Posterior vena cava (tissue), 2 donors: Measurements from ENCODE around the gene ACTN2. TPM values are rescaled to one million over a fixed set of nuclear protein-coding genes. Genes with fewer than 3 reads are reported as not detected.

Experiments
- DNase-seq: peaks from one replicate; pipeline ENCODE4 v3.0.0-alpha.2; 2020; ENCODE audit warnings: low spot score
- intact Hi-C, 2 donors: fragments of 100-400 bp; cut with DNase I; formaldehyde crosslinking; loops; one replicate each; pipeline versions ENCODE4 v1.14.1 to v1.14.2; 2022 to 2023
- total RNA-seq, 2 donors: library from RNA; stranded (reverse); fragmentation: NEBNext Ultra II Directional; extraction: Animal tissue kit (Norgen Biotek cat#: 25700); gene quantifications; one replicate each; pipeline ENCODE4 v1.2.1, GENCODE V29; 2021
- donor health status: DM: yes; HTN: yes; CAD: no.
- donor health status: DM: yes; HTN: yes; CAD: no.

The ACTN2 gene
- total RNA-seq, 2 donors from 2014 or later: 3.7 to 7.4 TPM

DNA sequence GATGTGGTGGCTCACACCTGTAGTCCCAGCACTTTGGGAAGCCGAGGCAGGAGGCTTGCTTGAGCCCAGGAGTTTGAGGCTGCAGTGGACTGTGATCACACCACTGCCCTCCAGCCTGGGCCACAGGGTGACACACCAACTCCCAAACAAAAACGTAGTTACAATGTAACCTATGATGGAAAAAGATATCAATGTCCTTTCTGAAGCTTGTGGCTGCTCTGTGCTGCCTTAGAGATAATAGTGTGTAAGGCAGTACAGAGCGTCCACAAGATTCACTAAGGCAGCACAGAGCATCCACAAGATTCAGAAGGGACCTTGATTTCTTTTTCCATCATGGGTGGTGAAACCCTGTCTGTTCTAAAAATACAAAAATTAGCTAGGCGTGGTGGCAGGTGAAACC is 42.5 kb downstream of the ACTN2 start:
- intact Hi-C loops: no loop called here
- no peak for DNase-seq

DNA sequence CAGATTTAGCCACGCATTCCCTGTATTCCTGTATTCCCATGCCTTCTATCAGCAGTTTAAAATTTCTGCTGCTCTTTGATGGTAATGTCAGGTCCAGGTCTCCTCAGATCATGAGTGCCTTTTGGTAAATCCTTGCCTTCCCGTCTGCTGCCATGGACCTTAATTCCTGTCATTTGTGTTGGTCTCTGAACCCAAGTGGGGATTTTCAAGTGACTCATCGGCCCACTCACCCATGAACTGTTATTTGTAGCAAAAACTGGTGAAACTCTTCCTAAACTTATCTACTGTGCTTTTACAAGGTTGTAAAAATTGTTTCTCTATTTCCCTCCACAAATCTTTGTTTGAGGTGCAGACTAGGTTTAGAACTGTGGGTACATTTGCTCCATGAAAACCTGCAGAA is 47.4 kb downstream of the ACTN2 start:
- no peak for DNase-seq
- intact Hi-C loops: no loop called here

DNA sequence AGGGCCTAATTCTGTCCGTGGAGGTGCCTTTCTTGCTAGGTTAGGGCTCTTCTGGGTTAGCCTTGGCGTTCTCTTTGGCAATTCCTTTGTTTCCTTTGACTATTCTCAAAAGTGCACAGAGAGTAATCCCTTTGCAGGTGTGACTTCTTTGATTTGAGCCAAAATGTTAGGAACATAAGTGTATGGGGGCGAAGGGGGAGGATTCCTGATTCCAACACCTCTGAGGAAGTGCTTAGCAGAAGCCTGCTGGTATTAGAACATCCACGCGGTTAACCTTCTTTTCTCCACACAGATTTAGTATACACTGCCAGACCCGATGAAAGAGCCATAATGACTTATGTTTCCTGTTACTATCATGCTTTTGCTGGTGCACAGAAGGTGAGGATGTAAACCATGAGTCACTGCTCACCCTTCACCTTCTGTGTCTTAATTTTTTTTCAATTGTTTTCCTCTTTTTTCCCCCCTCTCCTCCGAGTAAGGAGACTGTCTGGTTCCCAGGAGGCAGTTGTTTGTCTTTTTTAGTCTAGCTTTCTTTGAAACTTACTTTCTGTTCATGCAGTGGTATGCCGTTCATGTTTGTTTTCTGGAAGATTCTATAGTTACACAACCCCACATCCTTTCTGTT is 48.0 kb downstream of the ACTN2 start:
- intact Hi-C loops: no loop called here
- no peak for DNase-seq

DNA sequence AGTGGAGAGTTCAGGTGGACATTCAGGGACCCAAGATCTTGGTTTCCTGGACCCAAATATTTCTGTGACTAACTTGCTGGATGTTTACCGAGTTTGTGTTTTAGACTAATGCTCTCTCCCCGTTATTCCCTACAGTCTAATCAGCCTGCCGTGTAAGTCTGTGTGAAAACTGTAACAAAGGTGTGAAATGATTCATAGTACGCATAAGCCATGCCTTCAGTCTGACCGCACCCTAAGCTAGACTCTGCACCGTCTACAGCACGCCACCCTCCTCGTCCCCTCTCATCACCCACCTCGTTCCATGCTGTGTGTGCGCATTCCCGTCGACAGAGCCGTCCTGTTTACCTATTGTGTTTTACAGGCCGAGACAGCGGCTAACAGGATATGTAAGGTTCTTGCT is 50.5 kb downstream of the ACTN2 start:
- no peak for DNase-seq
- intact Hi-C loops: no loop called here

DNA sequence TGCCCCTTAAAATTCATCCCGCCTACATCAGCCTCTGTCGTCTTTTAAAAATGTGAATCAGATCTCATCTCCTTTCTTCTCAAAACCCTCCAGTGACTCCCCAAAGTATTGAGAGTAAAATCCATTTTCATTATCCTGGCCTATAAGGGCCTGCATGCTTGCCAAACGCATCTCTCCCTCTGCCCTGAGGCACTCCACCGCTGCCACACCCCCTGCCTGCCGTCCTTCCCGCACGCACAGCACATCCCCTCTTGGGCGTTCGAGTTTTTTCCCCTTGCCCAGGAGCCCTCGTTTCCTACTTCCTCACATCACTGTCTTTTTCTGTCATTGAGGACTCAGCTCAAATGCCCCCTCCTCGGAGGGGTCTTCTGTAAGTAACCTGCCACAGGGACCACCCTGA is 55.5 kb downstream of the ACTN2 start:
- intact Hi-C loops: no loop called here
- no peak for DNase-seq

DNA sequence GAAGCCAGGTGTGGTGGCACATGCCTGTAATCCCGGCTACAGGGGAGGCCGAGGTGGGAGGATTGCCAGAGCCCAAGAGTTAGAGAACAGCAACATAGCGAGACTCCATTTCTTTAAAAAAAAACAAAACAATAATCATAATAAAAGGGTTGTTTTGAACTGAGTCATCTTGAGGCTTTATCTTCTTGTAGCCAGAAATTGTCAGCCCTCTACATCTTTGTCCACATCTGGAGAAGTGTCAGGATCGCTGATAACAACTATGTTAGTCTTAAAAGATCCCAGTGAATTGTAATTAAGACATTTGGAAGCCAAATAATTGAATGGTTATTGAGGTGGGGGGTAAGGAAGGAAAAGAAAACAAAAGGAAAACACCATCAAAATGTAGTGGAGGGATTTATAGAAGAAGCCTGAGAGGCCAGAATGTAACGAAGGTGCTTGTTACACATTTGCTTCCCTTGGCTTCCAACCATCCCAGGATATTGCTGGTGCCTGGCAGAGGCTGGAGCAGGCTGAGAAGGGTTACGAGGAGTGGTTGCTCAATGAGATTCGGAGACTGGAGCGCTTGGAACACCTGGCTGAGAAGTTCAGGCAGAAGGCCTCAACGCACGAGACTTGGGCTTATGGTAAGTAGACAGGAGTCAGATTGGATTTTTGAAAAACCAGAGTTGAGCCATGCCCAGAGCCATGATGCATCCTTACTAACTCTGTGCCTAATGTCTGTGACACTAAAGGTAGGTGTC is 56.3 kb downstream of the ACTN2 start:
- intact Hi-C loops: no loop called here
- no peak for DNase-seq

DNA sequence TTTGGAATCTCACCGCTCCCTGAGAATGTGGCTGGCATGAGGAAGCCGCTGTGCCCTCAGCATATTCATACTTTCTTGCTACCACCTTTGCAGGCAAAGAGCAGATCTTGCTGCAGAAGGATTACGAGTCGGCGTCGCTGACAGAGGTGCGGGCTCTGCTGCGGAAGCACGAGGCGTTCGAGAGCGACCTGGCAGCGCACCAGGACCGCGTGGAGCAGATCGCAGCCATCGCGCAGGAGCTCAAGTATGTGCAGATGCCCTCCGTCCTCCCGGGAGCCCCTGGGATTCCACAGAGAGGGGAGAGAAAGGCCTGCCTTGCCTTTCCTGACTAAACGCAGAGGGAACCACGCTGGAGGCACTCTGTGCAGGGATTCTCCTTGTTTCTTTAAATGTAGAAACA is 58.2 kb downstream of the ACTN2 start:
- DNase-seq: no peak
- intact Hi-C loops: no loop called here

DNA sequence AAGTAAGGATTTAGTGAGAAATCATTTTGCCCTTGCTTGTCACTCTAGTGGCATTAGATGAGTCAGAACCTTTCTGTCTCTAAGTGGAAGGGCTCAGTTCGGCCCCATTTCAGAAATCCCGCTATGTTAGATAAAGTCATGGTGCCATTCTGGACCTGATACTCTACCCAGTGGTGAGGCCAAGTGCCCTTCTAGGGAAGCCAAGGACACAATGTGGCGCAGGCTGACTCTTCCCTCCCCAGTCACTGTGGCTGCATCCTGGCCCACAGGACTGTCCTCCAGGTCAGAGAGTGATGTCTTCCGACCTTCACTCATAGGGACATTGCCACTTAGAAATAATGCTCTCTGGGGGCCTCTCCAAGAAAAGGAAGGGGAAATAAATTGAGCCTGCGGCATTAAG is 60.5 kb downstream of the ACTN2 start:
- DNase-seq: no peak
- intact Hi-C loops: no loop called here

DNA sequence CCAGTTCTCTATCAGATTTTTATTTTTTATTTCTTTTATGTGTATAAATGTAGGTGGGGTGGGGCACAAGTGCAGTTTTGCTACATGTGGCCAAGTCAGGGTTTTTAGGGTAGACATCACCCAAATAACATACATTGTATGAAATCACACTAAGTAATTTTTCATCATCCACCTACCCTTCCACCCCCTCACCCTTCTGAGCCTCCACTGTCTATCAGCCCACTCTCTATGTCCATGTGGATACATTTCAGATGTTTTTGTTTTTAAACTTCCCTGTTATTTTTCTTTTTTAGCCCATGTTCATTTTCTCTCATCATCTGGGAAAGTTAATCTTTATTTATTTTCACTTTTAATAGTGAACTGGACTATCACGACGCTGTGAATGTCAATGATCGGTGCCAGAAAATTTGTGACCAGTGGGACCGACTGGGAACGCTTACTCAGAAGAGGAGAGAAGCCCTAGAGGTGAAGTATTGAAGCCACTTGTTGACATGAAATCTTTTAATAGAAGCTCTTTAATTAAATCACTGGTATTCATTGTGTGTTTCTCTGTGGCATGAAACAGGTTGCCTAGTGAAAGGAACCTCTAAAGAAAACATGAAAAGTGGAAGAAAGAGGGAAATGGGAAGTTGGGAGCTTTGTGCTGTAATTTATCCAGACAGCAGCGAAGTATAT is 61.1 kb downstream of the ACTN2 start:
- intact Hi-C loops: no loop called here
- no peak for DNase-seq

DNA sequence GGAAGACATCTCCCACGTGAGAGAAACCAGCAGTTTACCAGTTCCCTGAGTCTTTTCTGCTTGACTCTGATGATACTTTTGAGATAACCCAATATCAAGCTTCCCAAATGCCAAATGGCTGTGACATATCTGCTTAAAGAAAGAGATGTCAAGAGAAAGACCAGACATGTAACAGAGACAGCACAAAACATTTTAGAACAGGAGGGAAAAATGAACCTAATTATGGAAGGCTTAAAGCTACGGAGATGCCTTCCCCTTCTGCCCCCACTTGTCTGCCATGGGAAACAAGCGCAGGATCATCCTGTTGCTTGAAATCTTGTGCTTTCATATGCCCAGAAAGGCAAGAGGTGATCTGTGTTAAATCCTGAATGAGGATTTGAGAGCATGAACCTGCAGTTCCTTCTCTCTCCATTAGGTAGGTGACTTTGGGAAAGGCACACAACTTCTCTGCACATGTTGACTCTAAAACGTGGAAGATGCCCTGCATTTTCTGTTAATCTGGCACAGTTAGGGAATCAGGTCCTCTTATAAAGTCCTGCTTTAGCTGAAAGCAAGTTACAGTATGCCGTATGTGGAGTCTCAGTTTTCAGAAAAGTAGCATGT is 62.1 kb downstream of the ACTN2 start:
- intact Hi-C loops: no loop called here
- no peak for DNase-seq

DNA sequence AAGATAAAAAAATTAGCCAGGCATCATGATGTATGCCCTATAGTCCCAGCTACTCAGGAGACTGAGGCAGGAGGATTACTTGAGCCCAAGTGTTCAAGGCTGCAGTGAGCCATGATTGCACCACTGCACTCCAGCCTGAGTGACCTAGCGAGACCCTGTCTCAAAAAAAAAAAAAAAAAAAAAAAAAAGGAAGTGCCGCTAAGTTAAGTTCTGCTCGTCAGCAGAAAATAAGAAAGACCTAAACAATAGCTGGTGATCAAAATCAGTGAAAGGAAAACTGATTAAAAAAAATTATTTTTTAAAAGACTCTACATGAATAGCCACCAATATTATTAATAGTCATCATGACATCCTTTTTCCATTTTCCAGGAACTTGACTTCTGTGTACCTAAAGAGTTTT is 64.6 kb downstream of the ACTN2 start:
- intact Hi-C loops: no loop called here
- no peak for DNase-seq

DNA sequence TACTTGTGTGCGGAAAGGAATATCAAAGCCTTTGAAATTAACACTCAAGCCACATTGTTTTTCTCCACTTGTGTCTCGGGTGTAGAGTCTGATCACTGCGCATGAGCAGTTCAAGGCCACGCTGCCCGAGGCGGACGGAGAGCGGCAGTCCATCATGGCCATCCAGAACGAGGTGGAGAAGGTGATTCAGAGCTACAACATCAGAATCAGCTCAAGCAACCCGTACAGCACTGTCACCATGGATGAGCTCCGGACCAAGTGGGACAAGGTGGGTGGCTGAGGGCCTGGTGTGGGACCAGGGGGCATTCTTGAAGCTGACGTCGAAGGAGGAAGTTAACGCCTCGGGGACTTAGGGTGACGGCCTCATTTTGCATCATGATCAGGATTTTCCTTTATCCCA is 65.1 kb downstream of the ACTN2 start:
- intact Hi-C loops: no loop called here

DNA sequence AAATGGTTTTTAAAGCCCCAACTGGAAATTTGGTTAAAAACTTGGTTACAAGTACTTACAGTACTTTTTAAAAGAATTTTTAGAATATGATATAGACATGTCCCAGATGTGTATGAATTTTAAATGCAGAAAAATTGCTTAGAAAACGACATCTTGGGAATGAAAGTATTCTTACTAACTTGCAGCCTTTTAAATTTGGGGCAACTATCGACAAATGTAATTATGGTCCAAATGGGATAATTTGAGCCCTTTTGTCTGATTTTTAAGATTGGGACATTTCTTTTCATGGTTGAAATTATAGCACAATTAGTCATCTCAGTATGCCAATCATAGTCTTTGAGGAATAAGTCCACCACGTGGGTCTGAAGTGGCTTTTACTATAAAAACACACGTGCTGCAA is 65.6 kb downstream of the ACTN2 start:
- no peak for DNase-seq
- intact Hi-C loops: no loop called here

More for the DNA sequence above, 65.1 kb downstream of the ACTN2 start:
- no peak for DNase-seq

DNA sequence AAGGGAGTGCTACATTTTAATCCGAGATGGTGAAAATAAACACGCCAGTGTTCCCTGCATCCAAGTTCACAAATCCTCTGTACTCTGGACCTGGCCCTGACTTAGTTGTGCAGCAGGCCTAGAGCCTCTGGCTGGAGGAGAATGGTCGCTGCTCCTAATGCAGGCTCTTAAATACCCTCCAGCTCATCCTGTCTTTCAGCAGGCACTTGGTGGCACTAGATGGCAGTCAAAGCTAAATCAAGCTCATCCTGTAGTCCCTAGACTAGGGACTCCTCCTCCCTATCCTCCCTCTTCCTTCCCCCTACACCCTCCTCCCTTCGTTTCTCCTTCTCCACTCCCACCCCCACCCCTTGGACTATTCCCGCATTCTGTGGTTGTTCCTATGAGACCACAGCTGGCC is 67.2 kb downstream of the ACTN2 start:
- DNase-seq: no peak
- intact Hi-C loops: no loop called here

DNA sequence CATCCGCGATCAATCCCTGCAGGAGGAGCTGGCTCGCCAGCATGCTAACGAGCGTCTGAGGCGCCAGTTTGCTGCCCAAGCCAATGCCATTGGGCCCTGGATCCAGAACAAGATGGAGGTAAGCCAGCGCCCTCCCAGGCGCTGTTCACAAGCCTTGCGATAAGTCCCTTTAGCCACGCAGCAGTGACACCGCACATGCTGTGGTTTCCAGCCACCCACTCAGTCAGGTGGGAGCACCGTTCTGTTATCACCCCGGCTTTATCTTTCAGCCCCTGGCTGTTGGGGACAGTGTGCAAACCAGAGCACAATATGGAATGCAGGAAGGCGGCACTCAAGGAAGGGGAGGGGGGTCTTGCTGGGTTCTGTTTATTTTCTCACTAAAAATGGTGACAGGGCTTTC is 67.7 kb downstream of the ACTN2 start:
- intact Hi-C loops: no loop called here
- DNase-seq: no peak

DNA sequence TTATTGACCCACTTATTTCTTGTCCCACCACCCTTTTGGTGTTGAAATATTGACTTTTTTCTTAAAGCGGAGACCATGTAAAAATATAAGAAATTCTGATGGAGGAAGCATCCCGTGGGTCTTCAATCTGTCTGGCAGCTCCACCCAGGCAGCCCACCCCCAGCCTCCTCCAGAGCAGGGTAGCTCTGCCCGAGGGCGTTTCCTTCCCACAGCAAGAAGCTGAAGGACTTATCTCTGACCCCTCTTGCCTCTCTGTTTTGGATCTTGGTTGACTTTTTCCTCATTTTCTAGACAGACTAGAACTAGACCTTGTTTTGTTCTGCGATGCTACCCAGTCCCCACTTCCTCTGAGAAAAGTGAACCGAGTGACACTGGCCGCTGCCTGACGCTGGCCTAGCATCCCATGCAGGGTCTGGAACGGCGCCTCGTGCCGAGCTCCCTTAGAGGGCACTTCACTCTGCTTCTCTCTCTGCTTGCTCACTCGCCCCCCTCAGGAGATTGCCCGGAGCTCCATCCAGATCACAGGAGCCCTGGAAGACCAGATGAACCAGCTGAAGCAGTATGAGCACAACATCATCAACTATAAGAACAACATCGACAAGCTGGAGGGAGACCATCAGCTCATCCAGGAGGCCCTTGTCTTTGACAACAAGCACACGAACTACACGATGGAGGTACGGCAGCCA is 68.4 kb downstream of the ACTN2 start:
- no peak for DNase-seq
- intact Hi-C loops: no loop called here

DNA sequence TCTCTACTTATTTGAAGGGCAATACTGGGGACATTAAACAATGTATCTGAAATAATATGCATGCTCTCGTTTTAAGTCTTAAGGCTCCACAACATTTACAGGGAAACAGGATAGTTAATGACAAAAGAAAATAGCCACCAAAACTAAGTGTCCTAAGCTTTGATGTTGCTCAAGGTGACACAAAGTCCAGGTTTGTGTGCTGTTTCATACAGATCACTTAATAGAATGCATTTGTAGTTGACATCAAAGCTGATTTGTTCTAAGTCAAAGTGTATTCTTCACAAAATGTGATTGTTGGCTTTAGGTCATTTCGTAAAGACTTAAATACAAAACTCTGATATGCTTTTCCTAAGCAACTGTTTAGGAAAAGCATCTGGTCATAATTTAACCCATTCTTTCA is 71.3 kb downstream of the ACTN2 start:
- intact Hi-C loops: no loop called here
- DNase-seq: no peak

DNA sequence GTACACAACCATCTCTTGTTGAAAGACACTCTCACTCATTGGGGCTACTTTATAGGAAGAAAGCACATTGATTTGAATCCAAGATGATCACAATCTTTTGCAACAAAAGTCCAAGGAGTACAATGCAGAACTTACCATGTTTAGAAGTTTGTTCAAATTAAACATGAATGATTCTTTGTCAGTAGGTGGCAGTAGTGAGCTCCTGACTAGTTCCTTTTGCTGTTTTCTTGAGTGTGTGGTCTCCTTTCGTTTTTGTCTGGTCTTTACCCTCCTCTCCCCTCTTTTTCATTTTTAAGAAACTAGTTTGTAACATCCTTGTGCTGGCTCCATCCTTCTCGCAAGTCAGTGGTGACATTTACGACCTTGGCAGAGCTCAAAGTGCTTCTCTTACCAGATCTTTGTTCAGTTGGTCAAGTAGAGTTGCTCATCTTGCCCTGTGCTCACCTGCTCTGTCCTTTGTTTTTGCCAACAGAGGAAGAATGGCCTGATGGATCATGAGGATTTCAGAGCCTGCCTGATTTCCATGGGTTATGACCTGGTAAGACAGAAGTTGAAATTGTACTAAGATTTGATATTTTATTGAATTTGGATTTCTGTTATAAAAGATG is 73.1 kb downstream of the ACTN2 start:
- intact Hi-C loops: no loop called here
- DNase-seq: no peak

DNA sequence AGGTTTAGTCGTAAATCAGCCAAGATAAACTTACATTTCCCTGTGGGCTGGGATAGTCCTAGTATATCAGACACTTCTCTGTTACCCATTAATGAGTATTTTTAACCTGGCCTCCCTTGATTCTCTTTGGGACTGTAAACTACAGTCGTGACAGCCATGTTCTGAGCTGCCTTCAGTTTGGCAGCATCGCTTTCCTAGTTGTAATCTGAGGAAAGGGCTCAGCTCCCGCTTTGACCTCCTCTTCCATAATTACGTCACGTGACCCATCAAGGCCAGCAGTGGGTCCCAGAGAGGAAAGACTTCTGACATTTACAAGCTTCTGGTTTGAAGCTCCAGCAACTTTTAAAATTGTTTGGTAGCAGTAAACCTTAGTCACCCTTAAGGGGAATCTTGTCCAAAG is 74.2 kb downstream of the ACTN2 start:
- no peak for DNase-seq
- intact Hi-C loops: no loop called here

DNA sequence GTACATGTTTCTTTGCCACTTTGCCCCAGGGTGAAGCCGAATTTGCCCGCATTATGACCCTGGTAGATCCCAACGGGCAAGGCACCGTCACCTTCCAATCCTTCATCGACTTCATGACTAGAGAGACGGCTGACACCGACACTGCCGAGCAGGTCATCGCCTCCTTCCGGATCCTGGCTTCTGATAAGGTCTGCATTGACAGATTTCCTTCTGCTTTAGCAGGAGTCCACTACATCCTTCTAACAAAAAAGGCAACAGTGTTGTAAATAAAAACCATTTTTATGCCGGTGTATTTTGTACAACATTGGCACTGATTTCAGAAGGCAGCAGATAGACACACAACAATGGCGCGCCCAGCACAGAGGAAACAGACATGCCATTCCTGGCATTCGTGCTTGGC is 74.7 kb downstream of the ACTN2 start:
- DNase-seq: no peak
- intact Hi-C loops: no loop called here
